ENCODE results near the gene SERINC5. TPM values are rescaled to one million over a fixed set of nuclear protein-coding genes. Genes with fewer than 3 reads are reported as not detected.

The SERINC5 gene
- polyA plus RNA-seq, 3 donors: 5.0 to 35.9 (median 7.3) TPM

DNA sequence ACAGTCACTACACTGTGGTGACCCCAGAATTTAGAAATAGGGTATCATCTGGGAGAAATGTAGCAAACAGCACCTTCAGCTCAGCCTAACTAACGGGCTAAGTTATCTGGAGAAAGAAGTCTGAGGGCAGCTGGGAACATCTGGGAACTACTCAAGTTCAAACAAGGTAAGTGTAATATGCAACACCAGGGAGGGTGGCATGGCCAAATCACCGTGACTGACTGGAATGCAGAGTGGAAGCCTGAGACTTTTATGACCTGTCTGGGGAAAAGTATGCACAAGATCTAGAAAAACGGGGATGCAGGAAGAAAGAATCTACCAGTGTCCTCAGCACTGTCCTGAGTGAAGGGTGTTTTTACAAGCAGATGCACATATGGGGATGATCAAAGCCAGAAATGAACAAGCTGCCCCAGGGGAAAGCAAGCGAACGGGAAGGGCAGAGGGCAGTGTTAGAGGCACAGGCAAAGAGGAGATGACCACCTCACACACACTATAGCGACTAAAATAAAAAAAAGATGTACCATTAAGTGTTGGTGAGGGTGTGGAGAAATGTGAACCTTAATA lies 59.9 kb downstream of the SERINC5 start:
- H3K27ac ChIP-seq (ENCODE audit: low read depth in 1 of 2, low read length in 2 of 2): no peak overlapping the region
- Mint-ChIP-seq H3K4me1 (peaks cover 28% of the 10 kb centered on the region), H3K36me3 (peaks cover 33 to 41% of the 10 kb centered on the region in 2 donors), H3K27ac (no peak overlapping the region), H3K27me3 (ENCODE audit: low read depth in 3 of 3) (no peaks in the 10 kb centered on the region), H3K4me3 (no peak overlapping the region), H3K9me3 (no peaks in the 10 kb centered on the region)
- no peaks in the 10 kb centered on the region for H3K9me3 ChIP-seq (replicated peaks in 1 of 2; ENCODE audit: control insufficient read depth in 1 of 2, insufficient read depth in 1 of 2, low read length in 2 of 2)
- intact Hi-C loops (cut with micrococcal nuclease): no loop called here
- 93% methylated on average over 2 of the region's 6 CpGs for WGBS (ENCODE audit: insufficient coverage)
- no peak overlapping the region for H3K9ac ChIP-seq (ENCODE audit: insufficient read depth, low read length, poor library complexity, severe bottlenecking)
- H4K20me1 ChIP-seq (ENCODE audit: insufficient read depth, low read length): peaks cover 71% of the 10 kb centered on the region
- peaks cover 3 to 37% of the 10 kb centered on the region in 2 donors for H3K36me3 ChIP-seq (replicated peaks in 1 of 2; ENCODE audit: control insufficient read depth in 1 of 2, insufficient read depth in 2 of 2, low read length in 2 of 2)
- no peak overlapping the region for H3K4me2 ChIP-seq (replicated peaks; ENCODE audit: extremely low read depth, low read length, poor library complexity, severe bottlenecking)
- no peak for DNase-seq
- TF ChIP-seq, protein P1, sequence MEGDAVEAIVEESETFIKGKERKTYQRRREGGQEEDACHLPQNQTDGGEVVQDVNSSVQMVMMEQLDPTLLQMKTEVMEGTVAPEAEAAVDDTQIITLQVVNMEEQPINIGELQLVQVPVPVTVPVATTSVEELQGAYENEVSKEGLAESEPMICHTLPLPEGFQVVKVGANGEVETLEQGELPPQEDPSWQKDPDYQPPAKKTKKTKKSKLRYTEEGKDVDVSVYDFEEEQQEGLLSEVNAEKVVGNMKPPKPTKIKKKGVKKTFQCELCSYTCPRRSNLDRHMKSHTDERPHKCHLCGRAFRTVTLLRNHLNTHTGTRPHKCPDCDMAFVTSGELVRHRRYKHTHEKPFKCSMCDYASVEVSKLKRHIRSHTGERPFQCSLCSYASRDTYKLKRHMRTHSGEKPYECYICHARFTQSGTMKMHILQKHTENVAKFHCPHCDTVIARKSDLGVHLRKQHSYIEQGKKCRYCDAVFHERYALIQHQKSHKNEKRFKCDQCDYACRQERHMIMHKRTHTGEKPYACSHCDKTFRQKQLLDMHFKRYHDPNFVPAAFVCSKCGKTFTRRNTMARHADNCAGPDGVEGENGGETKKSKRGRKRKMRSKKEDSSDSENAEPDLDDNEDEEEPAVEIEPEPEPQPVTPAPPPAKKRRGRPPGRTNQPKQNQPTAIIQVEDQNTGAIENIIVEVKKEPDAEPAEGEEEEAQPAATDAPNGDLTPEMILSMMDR (IDR thresholded peaks at IDR 0.05): no peak
- peaks cover 24% of the 10 kb centered on the region for H3K79me2 ChIP-seq (ENCODE audit: insufficient read depth, low read length)
- H3K27me3 ChIP-seq (ENCODE audit: control insufficient read depth in 2 of 2, insufficient read depth in 2 of 2, low read length in 2 of 2): no peaks in the 10 kb centered on the region
- no peak overlapping the region for H3K4me3 ChIP-seq (replicated peaks in 1 of 3; ENCODE audit: low read depth in 2 of 3, low read length in 3 of 3)
- H2AFZ ChIP-seq (ENCODE audit: insufficient read depth, low read depth, low read length, poor library complexity, severe bottlenecking): no peak overlapping the region
- peaks cover 10 to 11% of the 10 kb centered on the region in 2 donors for H3K4me1 ChIP-seq (ENCODE audit: control insufficient read depth in 1 of 2, insufficient read depth in 2 of 2, low read length in 2 of 2)

DNA sequence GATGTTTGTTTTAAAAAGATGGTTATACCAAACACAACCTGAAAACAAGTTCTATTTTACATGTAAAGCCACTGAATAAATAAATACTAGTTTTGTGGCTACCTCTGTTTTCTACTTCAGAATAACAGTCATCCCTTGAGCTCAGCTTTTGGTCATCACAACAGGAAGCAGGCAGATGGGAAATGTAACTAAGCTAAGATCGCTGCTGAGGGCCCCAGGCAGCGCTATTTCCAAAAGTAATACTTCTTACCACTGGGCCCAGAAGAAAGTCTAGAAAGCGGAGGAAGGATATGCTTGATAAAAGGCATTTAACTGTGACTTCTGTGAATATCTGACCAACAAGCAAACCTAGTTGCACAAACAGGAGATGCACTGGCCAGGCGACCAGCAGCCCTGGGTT lies 61.4 kb downstream of the SERINC5 start:
- H3K4me2 ChIP-seq (replicated peaks; ENCODE audit: extremely low read depth, low read length, poor library complexity, severe bottlenecking): no peak overlapping the region
- peaks cover 82% of the 10 kb centered on the region for H4K20me1 ChIP-seq (ENCODE audit: insufficient read depth, low read length)
- intact Hi-C loops (cut with micrococcal nuclease): loop anchor here in 1 of 2 donors (5.0 kb wide), 2 partner anchors 62 to 97 kb away; no protein-coding TSS in a partner anchor
- peaks cover 14 to 15% of the 10 kb centered on the region in 2 donors for H3K4me1 ChIP-seq (ENCODE audit: control insufficient read depth in 1 of 2, insufficient read depth in 2 of 2, low read length in 2 of 2)
- DNase-seq: no peak
- H3K9ac ChIP-seq (ENCODE audit: insufficient read depth, low read length, poor library complexity, severe bottlenecking): no peak overlapping the region
- H3K27me3 Mint-ChIP-seq (ENCODE audit: low read depth in 3 of 3): peaks cover 0 to 2% (median 0%) of the 10 kb centered on the region in 3 donors
- no peaks in the 10 kb centered on the region for H3K27me3 ChIP-seq (ENCODE audit: control insufficient read depth in 2 of 2, insufficient read depth in 2 of 2, low read length in 2 of 2)
- no peak overlapping the region for H3K4me3 ChIP-seq (replicated peaks in 1 of 3; ENCODE audit: low read depth in 2 of 3, low read length in 3 of 3)
- H3K27ac Mint-ChIP-seq: no peak overlapping the region
- WGBS (ENCODE audit: insufficient coverage): 100% methylated on average over 1 of the region's 4 CpGs
- TF ChIP-seq, protein P1 (IDR thresholded peaks at IDR 0.05): no peak
- no peaks in the 10 kb centered on the region for H3K9me3 ChIP-seq (replicated peaks in 1 of 2; ENCODE audit: control insufficient read depth in 1 of 2, insufficient read depth in 1 of 2, low read length in 2 of 2)
- H3K4me1 Mint-ChIP-seq: peaks cover 33% of the 10 kb centered on the region
- no peak overlapping the region for H3K4me3 Mint-ChIP-seq
- H3K9me3 Mint-ChIP-seq: no peaks in the 10 kb centered on the region
- H3K36me3 Mint-ChIP-seq: peaks cover 28 to 43% of the 10 kb centered on the region in 2 donors
- no peak overlapping the region for H3K27ac ChIP-seq (ENCODE audit: low read depth in 1 of 2, low read length in 2 of 2)
- peaks cover 3 to 25% of the 10 kb centered on the region in 2 donors for H3K36me3 ChIP-seq (replicated peaks in 1 of 2; ENCODE audit: control insufficient read depth in 1 of 2, insufficient read depth in 2 of 2, low read length in 2 of 2)
- H2AFZ ChIP-seq (ENCODE audit: insufficient read depth, low read depth, low read length, poor library complexity, severe bottlenecking): no peak overlapping the region
- H3K79me2 ChIP-seq (ENCODE audit: insufficient read depth, low read length): peaks cover 38% of the 10 kb centered on the region
